ENCODE results near the gene IKBIP. TPM values are rescaled to one million over a fixed set of nuclear protein-coding genes. Genes with fewer than 3 reads are reported as not detected.

Gene IKBIP
- total RNA-seq: 74.4 and 83.5 TPM in 2 replicates

GRCh38 chr12:98644712-98645571 lies at the start of gene IKBIP, which contains the start of gene APAF1:
IKBIP (minus strand) TSS chr12:98644788; CDS start chr12:98644701, 87 bp downstream.
APAF1 (plus strand) TSS chr12:98645290; CDS start chr12:98648360, 3,070 bp downstream.

GRCh38 chr12:98593351-98594049 lies 51.1 kb downstream of the IKBIP start, which contains the start of gene SLC25A3:
SLC25A3 (plus strand) TSS chr12:98593686; CDS start chr12:98593979, 293 bp downstream.

Other genes starting within 250 kb of the IKBIP start
- 81.3 and 114 TPM in 2 replicates for gene TMPO, start 129.2 kb downstream of the IKBIP start, total RNA-seq
- 1,078 and 1,098 TPM in 2 replicates for gene SLC25A3, start 51.1 kb downstream of the IKBIP start, total RNA-seq
- 11.5 and 14.7 TPM in 2 replicates for gene APAF1, start 502 bp upstream of the IKBIP start, total RNA-seq

All from myometrial cell (primary cell).